Measurements from ENCODE around the gene IL1F10. TPM values are rescaled to one million over a fixed set of nuclear protein-coding genes. Genes with fewer than 3 reads are reported as not detected.
A peak's percentile ranks its signal among the peaks of the same experiment; 100 is the strongest.

Gene IL1F10
- total and polyA plus RNA-seq, 2 experiments from 2014 or later, result not detected

DNA sequence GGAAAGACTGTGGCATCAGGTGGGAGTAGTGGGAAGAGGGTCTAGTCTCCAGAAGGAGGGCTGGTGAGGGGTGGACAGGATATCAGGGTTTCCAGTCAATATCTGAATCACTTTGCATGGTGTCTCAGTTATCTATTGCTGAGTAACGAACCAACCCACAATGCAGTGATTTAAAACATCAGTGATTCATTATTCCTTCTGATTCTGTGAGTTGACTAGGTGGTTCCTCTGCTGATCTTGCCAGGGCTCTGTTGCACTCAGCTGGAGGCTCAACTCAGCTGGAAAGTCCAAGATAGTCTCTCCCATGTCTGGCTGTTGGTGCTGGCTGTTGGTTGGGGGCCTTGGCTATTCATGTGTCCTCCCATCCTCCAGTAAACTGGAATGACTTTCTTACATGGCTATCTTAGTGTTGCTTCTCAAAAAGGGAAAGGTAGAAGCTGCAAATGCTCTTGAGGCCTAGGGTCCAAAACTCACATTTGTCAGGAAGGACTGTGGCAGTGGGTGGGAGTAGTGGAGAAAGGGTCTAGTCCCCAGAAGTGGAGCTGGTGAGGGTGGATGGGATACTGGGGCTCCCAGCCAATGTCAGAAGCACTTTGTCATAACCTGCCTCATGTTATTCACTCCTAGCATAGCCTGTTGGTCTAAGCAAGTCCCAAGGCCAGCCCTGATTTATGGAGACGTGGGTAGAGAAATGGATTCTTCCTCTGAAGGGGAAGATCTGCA, 13.9 kb downstream of the IL1F10 start:
- H3K27me3 ChIP-seq, result peaks cover 3% of the 10 kb centered on the region
- no peaks in the 10 kb centered on the region for H3K4me1 ChIP-seq (ENCODE audit: low read depth)
- no peak overlapping the region for H3K4me3 ChIP-seq
- no peaks in the 10 kb centered on the region for H3K36me3 ChIP-seq
- TF ChIP-seq, protein P1, sequence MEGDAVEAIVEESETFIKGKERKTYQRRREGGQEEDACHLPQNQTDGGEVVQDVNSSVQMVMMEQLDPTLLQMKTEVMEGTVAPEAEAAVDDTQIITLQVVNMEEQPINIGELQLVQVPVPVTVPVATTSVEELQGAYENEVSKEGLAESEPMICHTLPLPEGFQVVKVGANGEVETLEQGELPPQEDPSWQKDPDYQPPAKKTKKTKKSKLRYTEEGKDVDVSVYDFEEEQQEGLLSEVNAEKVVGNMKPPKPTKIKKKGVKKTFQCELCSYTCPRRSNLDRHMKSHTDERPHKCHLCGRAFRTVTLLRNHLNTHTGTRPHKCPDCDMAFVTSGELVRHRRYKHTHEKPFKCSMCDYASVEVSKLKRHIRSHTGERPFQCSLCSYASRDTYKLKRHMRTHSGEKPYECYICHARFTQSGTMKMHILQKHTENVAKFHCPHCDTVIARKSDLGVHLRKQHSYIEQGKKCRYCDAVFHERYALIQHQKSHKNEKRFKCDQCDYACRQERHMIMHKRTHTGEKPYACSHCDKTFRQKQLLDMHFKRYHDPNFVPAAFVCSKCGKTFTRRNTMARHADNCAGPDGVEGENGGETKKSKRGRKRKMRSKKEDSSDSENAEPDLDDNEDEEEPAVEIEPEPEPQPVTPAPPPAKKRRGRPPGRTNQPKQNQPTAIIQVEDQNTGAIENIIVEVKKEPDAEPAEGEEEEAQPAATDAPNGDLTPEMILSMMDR (IDR thresholded peaks at IDR 0.05; ENCODE audit: low read depth, low read length), result no peak
- no peak overlapping the region for H3K27ac ChIP-seq
- no peak for DNase-seq (ENCODE audit: low read depth in 1 of 2, low spot score in 1 of 2)
- no peaks in the 10 kb centered on the region for H3K9me3 ChIP-seq (ENCODE audit: low read depth)

DNA sequence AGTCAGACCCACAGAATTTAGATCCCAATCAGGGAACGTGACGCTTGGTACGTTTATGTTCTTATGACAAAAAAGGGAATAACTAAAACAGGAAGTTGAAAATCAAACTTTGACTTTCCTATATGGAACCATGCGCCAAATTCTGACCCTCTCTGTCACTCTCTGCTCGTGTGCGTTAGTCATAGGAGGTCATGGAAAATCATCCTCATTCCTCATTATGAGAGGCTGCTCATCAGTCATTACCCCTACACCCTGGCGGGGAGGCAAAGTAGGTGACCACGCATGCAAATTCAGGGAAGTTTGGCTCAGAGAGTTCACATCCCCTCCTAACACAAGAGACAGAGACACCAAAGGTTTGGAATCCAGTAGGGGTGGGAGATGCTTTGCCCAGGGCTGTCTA, 15.5 kb downstream of the IL1F10 start:
- TF ChIP-seq, protein P1 (IDR thresholded peaks at IDR 0.05; ENCODE audit: low read depth, low read length), result no peak
- no peaks in the 10 kb centered on the region for H3K9me3 ChIP-seq (ENCODE audit: low read depth)
- H3K27me3 ChIP-seq, result peaks cover 3% of the 10 kb centered on the region
- H3K27ac ChIP-seq, result no peak overlapping the region
- no peak for DNase-seq (ENCODE audit: low read depth in 1 of 2, low spot score in 1 of 2)
- H3K4me3 ChIP-seq, result no peak overlapping the region
- no peaks in the 10 kb centered on the region for H3K36me3 ChIP-seq
- H3K4me1 ChIP-seq (ENCODE audit: low read depth), result no peaks in the 10 kb centered on the region

- peak in 1 of 2 donors; percentile 28 for DNase-seq (ENCODE audit: low read depth in 1 of 2, low spot score in 1 of 2)
- H3K4me1 ChIP-seq (ENCODE audit: low read depth), result no peaks in the 10 kb centered on the region
- TF ChIP-seq, protein P1 (IDR thresholded peaks at IDR 0.05; ENCODE audit: low read depth, low read length), result peak; percentile 52
- H3K36me3 ChIP-seq, result no peaks in the 10 kb centered on the region
- no peaks in the 10 kb centered on the region for H3K9me3 ChIP-seq (ENCODE audit: low read depth)
- no peaks in the 10 kb centered on the region for H3K27me3 ChIP-seq
- no peak overlapping the region for H3K4me3 ChIP-seq
- no peak overlapping the region for H3K27ac ChIP-seq
These were observed 16.7 kb downstream of the IL1F10 start for GRCh38 chr2:113084249-113085000.

GRCh38 chr2:113085542-113085941, 17.8 kb downstream of the IL1F10 start:
- H3K9me3 ChIP-seq (ENCODE audit: low read depth), result no peaks in the 10 kb centered on the region
- no peaks in the 10 kb centered on the region for H3K27me3 ChIP-seq

DNA sequence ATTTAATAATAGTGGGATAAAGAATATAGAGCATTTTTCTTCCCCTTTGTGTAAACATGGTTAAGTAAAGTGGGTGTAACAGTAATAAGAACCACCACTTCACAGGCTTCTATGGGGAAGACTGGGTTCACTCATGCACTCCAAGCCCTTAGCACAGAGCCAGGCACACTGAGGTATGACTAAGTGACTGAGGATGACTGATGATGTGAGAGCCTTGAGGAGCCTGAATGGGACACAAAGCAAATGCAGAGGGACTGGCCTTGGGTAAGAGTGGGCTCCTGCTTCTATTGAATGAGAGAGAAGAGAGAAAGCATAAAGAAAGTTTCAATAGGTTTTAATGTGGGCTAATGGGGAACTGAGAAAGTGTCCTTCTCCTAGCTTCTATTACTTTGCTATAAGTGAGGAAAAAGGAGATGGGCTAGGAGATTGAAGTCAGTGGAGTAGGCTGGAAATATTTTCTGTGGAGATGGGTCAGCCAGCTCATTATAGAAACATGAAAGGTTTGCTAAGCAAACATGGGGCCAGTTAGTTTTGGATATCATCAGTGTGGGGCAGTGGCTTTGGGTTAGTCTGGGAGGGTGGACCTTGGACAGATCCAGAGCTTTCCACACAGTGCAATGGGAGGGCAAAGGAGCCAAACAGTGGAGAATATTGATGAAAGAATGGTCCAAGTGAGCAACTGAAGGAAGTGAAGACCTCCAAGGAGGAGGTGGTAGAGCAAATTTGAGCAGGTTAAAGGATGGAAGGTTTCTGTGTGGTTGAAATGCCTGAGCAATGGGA, 20.6 kb downstream of the IL1F10 start:
- Histone ChIP-seq H3K4me3 (no peak overlapping the region), H3K9me3 (ENCODE audit: low read depth) (no peaks in the 10 kb centered on the region), H3K4me1 (ENCODE audit: low read depth) (no peaks in the 10 kb centered on the region), H3K27ac (no peak overlapping the region), H3K36me3 (no peaks in the 10 kb centered on the region), H3K27me3 (no peaks in the 10 kb centered on the region)
- TF ChIP-seq, protein P1 (IDR thresholded peaks at IDR 0.05; ENCODE audit: low read depth, low read length), result no peak
- DNase-seq (ENCODE audit: low read depth in 1 of 2, low spot score in 1 of 2), result no peak

More at GRCh38 chr2:113085542-113085941, 17.8 kb downstream of the IL1F10 start:
- no peak for DNase-seq (ENCODE audit: low read depth in 1 of 2, low spot score in 1 of 2)
- Histone ChIP-seq H3K4me3 (no peak overlapping the region), H3K27ac (no peak overlapping the region), H3K4me1 (ENCODE audit: low read depth) (no peaks in the 10 kb centered on the region), H3K36me3 (no peaks in the 10 kb centered on the region)
- TF ChIP-seq, protein P1 (IDR thresholded peaks at IDR 0.05; ENCODE audit: low read depth, low read length), result no peak

Data from cardiac muscle cell (in vitro differentiated cells and primary cell).